T-helper 2 cell treated with Interferon-gamma antibody and Interleukin-4, amounts not matched to agents 5 μg/mL and 100 μg/mL, for 36 hours (primary cell): ENCODE measurements around the gene PDE3B.

Experiments used
- DNase-seq: peaks from one replicate; pipeline ENCODE4 v3.0.0; 2021; ENCODE audit warnings: low spot score
- H3K27ac Mint-ChIP-seq: one replicate; pipeline ENCODE4 v1.8.0; 2021; ENCODE audit warnings: mild to moderate bottlenecking, mixed read lengths
- H3K27me3 Mint-ChIP-seq: one replicate; pipeline ENCODE4 v1.8.0; 2021; ENCODE audit warnings: low read depth, mixed read lengths
- H3K36me3 Mint-ChIP-seq: one replicate; pipeline ENCODE4 v1.8.0; 2021; ENCODE audit warnings: low read depth, mixed read lengths
- H3K4me1 Mint-ChIP-seq: one replicate; pipeline ENCODE4 v1.8.0; 2021; ENCODE audit warnings: low read depth, mixed read lengths
- H3K4me3 Mint-ChIP-seq: one replicate; pipeline ENCODE4 v1.8.0; 2022; ENCODE audit warnings: mild to moderate bottlenecking, moderate library complexity, mixed read lengths
- H3K9me3 Mint-ChIP-seq: one replicate; pipeline ENCODE4 v1.8.0; 2021; ENCODE audit warnings: mixed read lengths

The PDE3B gene

GRCh38 chr11:14891143-14892035, 247.8 kb downstream of the PDE3B start:
- peak overlapping the region; percentile 98 for H3K27ac Mint-ChIP-seq
- peak overlapping the region; percentile 97 for H3K4me3 Mint-ChIP-seq
- H3K27me3 Mint-ChIP-seq: no peaks in the 10 kb centered on the region
- DNase-seq: peak; percentile 87
- H3K4me1 Mint-ChIP-seq: peaks cover 59% of the 10 kb centered on the region
- peaks cover 29% of the 10 kb centered on the region for H3K36me3 Mint-ChIP-seq
- no peaks in the 10 kb centered on the region for H3K9me3 Mint-ChIP-seq

GRCh38 chr11:14892036-14892556, 248.5 kb downstream of the PDE3B start, which contains the start of gene CYP2R1:
CYP2R1 (minus strand) TSS chr11:14892231; CDS start chr11:14892205, 26 bp downstream.
- Mint-ChIP-seq H3K27me3 (no peaks in the 10 kb centered on the region), H3K36me3 (peaks cover 25% of the 10 kb centered on the region), H3K9me3 (no peaks in the 10 kb centered on the region), H3K4me3 (peak within 1 kb of the TSS; percentile 97), H3K4me1 (peaks cover 55% of the 10 kb centered on the region), H3K27ac (peak within 1 kb of the TSS; percentile 98)
- peak; percentile 92 for DNase-seq

GRCh38 chr11:14892577-14892976, 249.0 kb downstream of the PDE3B start:
- Mint-ChIP-seq H3K36me3 (peaks cover 24% of the 10 kb centered on the region), H3K27ac (peak overlapping the region; percentile 81), H3K4me1 (peaks cover 52% of the 10 kb centered on the region), H3K9me3 (no peaks in the 10 kb centered on the region), H3K27me3 (no peaks in the 10 kb centered on the region), H3K4me3 (peak overlapping the region; percentile 97)
- no peak for DNase-seq

GRCh38 chr11:14894657-14895598, 251.3 kb downstream of the PDE3B start:
- DNase-seq: no peak
- Mint-ChIP-seq H3K4me1 (peaks cover 36% of the 10 kb centered on the region), H3K4me3 (peak overlapping the region; percentile 43), H3K9me3 (no peaks in the 10 kb centered on the region), H3K27ac (peak overlapping the region; percentile 12), H3K27me3 (no peaks in the 10 kb centered on the region), H3K36me3 (peaks cover 12% of the 10 kb centered on the region)

GRCh38 chr11:14898355-14898754, 254.8 kb downstream of the PDE3B start:
- no peaks in the 10 kb centered on the region for H3K27me3 Mint-ChIP-seq
- no peak for DNase-seq
- no peak overlapping the region for H3K4me3 Mint-ChIP-seq
- H3K4me1 Mint-ChIP-seq: peaks cover 22% of the 10 kb centered on the region
- no peaks in the 10 kb centered on the region for H3K36me3 Mint-ChIP-seq
- H3K27ac Mint-ChIP-seq: no peak overlapping the region
- H3K9me3 Mint-ChIP-seq: no peaks in the 10 kb centered on the region

GRCh38 chr11:14898906-14899305, 255.3 kb downstream of the PDE3B start:
- H3K9me3 Mint-ChIP-seq: no peaks in the 10 kb centered on the region
- H3K36me3 Mint-ChIP-seq: no peaks in the 10 kb centered on the region
- no peak for DNase-seq
- no peaks in the 10 kb centered on the region for H3K27me3 Mint-ChIP-seq
- no peak overlapping the region for H3K27ac Mint-ChIP-seq
- peaks cover 25% of the 10 kb centered on the region for H3K4me1 Mint-ChIP-seq
- no peak overlapping the region for H3K4me3 Mint-ChIP-seq

GRCh38 chr11:14902650-14903350, 259.2 kb downstream of the PDE3B start:
- Mint-ChIP-seq H3K27me3 (no peaks in the 10 kb centered on the region), H3K9me3 (no peaks in the 10 kb centered on the region), H3K4me1 (peaks cover 38% of the 10 kb centered on the region), H3K27ac (no peak overlapping the region), H3K36me3 (no peaks in the 10 kb centered on the region), H3K4me3 (no peak overlapping the region)
- DNase-seq: no peak

- peak overlapping the region; percentile 89 for H3K4me3 Mint-ChIP-seq
- peak overlapping the region; percentile 83 for H3K27ac Mint-ChIP-seq
- no peaks in the 10 kb centered on the region for H3K27me3 Mint-ChIP-seq
- no peaks in the 10 kb centered on the region for H3K9me3 Mint-ChIP-seq
- H3K4me1 Mint-ChIP-seq: peaks cover 43% of the 10 kb centered on the region
- peak; percentile 82 for DNase-seq
- H3K36me3 Mint-ChIP-seq: no peaks in the 10 kb centered on the region
Measured at GRCh38 chr11:14904745-14905103, 261.1 kb downstream of the PDE3B start.

- H3K4me1 Mint-ChIP-seq: peaks cover 43% of the 10 kb centered on the region
- peak overlapping the region; percentile 89 for H3K4me3 Mint-ChIP-seq
- peak; percentile 73 for DNase-seq
- H3K36me3 Mint-ChIP-seq: no peaks in the 10 kb centered on the region
- no peaks in the 10 kb centered on the region for H3K9me3 Mint-ChIP-seq
- H3K27me3 Mint-ChIP-seq: no peaks in the 10 kb centered on the region
- peak overlapping the region; percentile 83 for H3K27ac Mint-ChIP-seq
Measured at GRCh38 chr11:14905104-14906033, 261.8 kb downstream of the PDE3B start.

GRCh38 chr11:14906578-14906977, 263.0 kb downstream of the PDE3B start:
- H3K27me3 Mint-ChIP-seq: no peaks in the 10 kb centered on the region
- peak overlapping the region; percentile 89 for H3K4me3 Mint-ChIP-seq
- H3K27ac Mint-ChIP-seq: peak overlapping the region; percentile 62
- peaks cover 43% of the 10 kb centered on the region for H3K4me1 Mint-ChIP-seq
- H3K9me3 Mint-ChIP-seq: no peaks in the 10 kb centered on the region
- DNase-seq: no peak
- H3K36me3 Mint-ChIP-seq: no peaks in the 10 kb centered on the region

- no peaks in the 10 kb centered on the region for H3K36me3 Mint-ChIP-seq
- no peaks in the 10 kb centered on the region for H3K9me3 Mint-ChIP-seq
- no peak overlapping the region for H3K27ac Mint-ChIP-seq
- H3K4me1 Mint-ChIP-seq: peaks cover 43% of the 10 kb centered on the region
- no peak for DNase-seq
- H3K4me3 Mint-ChIP-seq: peak overlapping the region; percentile 89
- no peaks in the 10 kb centered on the region for H3K27me3 Mint-ChIP-seq
Measured at GRCh38 chr11:14906993-14907392, 263.4 kb downstream of the PDE3B start.

- H3K36me3 Mint-ChIP-seq: no peaks in the 10 kb centered on the region
- DNase-seq: peak; percentile 76
- H3K27me3 Mint-ChIP-seq: no peaks in the 10 kb centered on the region
- H3K27ac Mint-ChIP-seq: peak overlapping the region; percentile 18
- peaks cover 43% of the 10 kb centered on the region for H3K4me1 Mint-ChIP-seq
- H3K9me3 Mint-ChIP-seq: no peaks in the 10 kb centered on the region
- peak overlapping the region; percentile 21 for H3K4me3 Mint-ChIP-seq
Measured at GRCh38 chr11:14907411-14908213, 264.0 kb downstream of the PDE3B start.
